K562 (cell line): ENCODE measurements around the gene SFRP2. TPM values are rescaled to one million over a fixed set of nuclear protein-coding genes. Genes with fewer than 3 reads are reported as not detected.

ENCODE experiments used
- ATAC-seq: fragments of 200-7000 bp; cut with Tn5 transposase; 3 replicates; pipeline ENCODE4 v1.9.1; 2020; ENCODE audit warnings: moderate library complexity
- BruUV-seq: library from RNA; stranded (reverse); fragments of 400-500 nt; replicated peaks from 2 replicates; lab custom pipeline; 2021; lab: Mats Ljungman, UMichigan
- CTCF ChIA-PET: fragments of 300-600 bp; formaldehyde crosslinking; extraction: SDS; loops from one replicate; lab custom pipeline; 2021; ENCODE audit warnings: low intra/inter-chr PET ratio; lab: Yijun Ruan, JAX
- POLR2A ChIA-PET: fragments of 300-600, 350-650 bp; sonication (Branson Sonifier 250); formaldehyde crosslinking; extraction: SDS; loops from one replicate; lab custom pipeline; 2021; ENCODE audit warnings: antibody characterized with exemption, inconsistent platforms; lab: Yijun Ruan, JAX
- DNase-seq, 4 experiments: peaks; one replicate each; pipeline versions ENCODE4 v3.0.0 to v3.0.0-alpha.2; 2011 to 2018; ENCODE audit warnings: low spot score in 3 of 4, mixed read lengths in 3 of 4; ENCODE audit errors: extremely low read depth in 1 of 4
- FAIRE-seq: peaks from 2 replicates; lab custom pipeline; 2011; peaks lifted over from hg19 to GRCh38; lab: Jason Lieb, UNC
- H2AFZ ChIP-seq: 2 replicates; pipeline ENCODE4 v1.6.0; 2011; ENCODE audit warnings: low read depth, low read length, control low read depth, inconsistent platforms
- H3K27ac ChIP-seq: fragments of 200-600 bp; 3 replicates; pipeline ENCODE4 v1.8.0; 2011; ENCODE audit warnings: low read depth, mild to moderate bottlenecking, control low read depth, inconsistent platforms, low read length, moderate library complexity, mixed read lengths; ENCODE audit errors: extremely low read depth
- H3K27me3 ChIP-seq, 2 experiments: fragments of 300-600 bp in 1 of 2; 2 replicates in 1 of 2; 3 replicates in 1 of 2; pipeline versions ENCODE4 v1.6.0 to v1.8.0; 2011; ENCODE audit warnings: inconsistent platforms in 2 of 2, low read length in 2 of 2, mild to moderate bottlenecking in 1 of 2, mixed read lengths in 1 of 2, moderate library complexity in 1 of 2; ENCODE audit not compliant: control insufficient read depth in 2 of 2, insufficient read depth in 2 of 2
- H3K36me3 ChIP-seq: fragments of 300-600 bp; 3 replicates; pipeline ENCODE4 v1.8.0; 2011; ENCODE audit warnings: mild to moderate bottlenecking, low read length, inconsistent platforms; ENCODE audit not compliant: control insufficient read depth, insufficient read depth
- H3K4me1 ChIP-seq, 2 experiments: fragments of 200-600 bp in 1 of 2; replicated peaks in 1 of 2; 2 replicates in 1 of 2; 3 replicates in 1 of 2; pipeline versions ENCODE4 v1.5.1 to v1.8.0; 2011; ENCODE audit warnings: inconsistent platforms in 2 of 2, low read length in 2 of 2, mild to moderate bottlenecking in 1 of 2, mixed read lengths in 1 of 2, moderate library complexity in 1 of 2; ENCODE audit not compliant: control insufficient read depth in 2 of 2, insufficient read depth in 2 of 2
- H3K4me2 ChIP-seq: 2 replicates; pipeline ENCODE4 v1.6.1; 2011; ENCODE audit warnings: low read length, control low read depth, inconsistent platforms, mixed read lengths; ENCODE audit not compliant: insufficient read depth
- H3K4me3 ChIP-seq: fragments of 200-600 bp; sonication (generic), shearing (Covaris generic); 2 replicates; pipeline ENCODE4 v1.5.1; 2016; ENCODE audit warnings: control low read depth, inconsistent platforms
- H3K79me2 ChIP-seq: fragments of 200-600 bp; 3 replicates; pipeline ENCODE4 v1.8.0; 2011; ENCODE audit warnings: low read length, inconsistent platforms; ENCODE audit not compliant: control insufficient read depth, insufficient read depth
- H3K9ac ChIP-seq, 2 experiments: 2 replicates each; pipeline versions ENCODE4 v1.6.0 to v1.6.1; 2011; ENCODE audit warnings: low read depth in 2 of 2, low read length in 2 of 2, control low read depth in 1 of 2, inconsistent platforms in 1 of 2, mild to moderate bottlenecking in 1 of 2, mixed read lengths in 1 of 2; ENCODE audit not compliant: insufficient read depth in 1 of 2
- H3K9me1 ChIP-seq: one replicate; pipeline ENCODE4 v1.6.0; 2011; ENCODE audit warnings: inconsistent platforms, mild to moderate bottlenecking, low read length, moderate library complexity; ENCODE audit not compliant: control insufficient read depth, insufficient read depth
- H3K9me3 ChIP-seq: replicated peaks from 2 replicates; pipeline ENCODE4 v1.5.1; 2011; ENCODE audit warnings: low read depth, low read length, inconsistent platforms; ENCODE audit not compliant: control insufficient read depth, insufficient read depth
- H4K20me1 ChIP-seq: replicated peaks from 2 replicates; pipeline ENCODE4 v1.6.1; 2011; ENCODE audit warnings: low read length, inconsistent platforms, mixed read lengths; ENCODE audit not compliant: control insufficient read depth, insufficient read depth
- ADNP ChIP-seq: fragments of 200-800 bp; sonication (Bioruptor generic); IDR thresholded peaks from 2 replicates; pipeline ENCODE4 v1.6.1; 2016; ENCODE audit warnings: missing genetic modification characterization, missing compliant biosample characterization
- ATF4 ChIP-seq: fragments of 450-650 bp; formaldehyde crosslinking; IDR thresholded peaks from 2 replicates; pipeline ENCODE4 v1.4.0; 2022; ENCODE audit warnings: mild to moderate bottlenecking, moderate library complexity
- ELF4 ChIP-seq: fragments of 450-650 bp; formaldehyde crosslinking; IDR thresholded peaks from 2 replicates; pipeline ENCODE4 v1.4.0; 2022; ENCODE audit warnings: missing genetic modification characterization
- FOXJ3 ChIP-seq: sonication (generic); formaldehyde crosslinking; IDR thresholded peaks from 2 replicates; pipeline ENCODE4 v1.4.0; 2020; ENCODE audit warnings: mild to moderate bottlenecking, missing genetic modification reagents
- IFI16 ChIP-seq: fragments of 250-450 bp; sonication (Bioruptor Pico); IDR thresholded peaks from 2 replicates; pipeline ENCODE4 v2.1.2; 2022; ENCODE audit warnings: mild to moderate bottlenecking, inconsistent platforms
- MBD2 ChIP-seq: sonication (generic); IDR thresholded peaks from 2 replicates; pipeline ENCODE4 v1.6.1; 2016; ENCODE audit warnings: low read depth, borderline replicate concordance
- NCOA2 ChIP-seq, 2 experiments: fragments of 450-650 bp; IDR thresholded peaks; 2 replicates each; pipeline ENCODE4 v1.6.1; 2018; ENCODE audit warnings: mild to moderate bottlenecking in 2 of 2, moderate library complexity in 1 of 2; ENCODE audit not compliant: partially characterized antibody in 2 of 2
- POLR3G ChIP-seq: IDR thresholded peaks from 2 replicates; pipeline ENCODE4 v1.6.1; 2011; ENCODE audit not compliant: insufficient read length, insufficient replicate concordance; ENCODE audit errors: extremely low read depth
- SIRT6 ChIP-seq: IDR thresholded peaks from one replicate; pipeline ENCODE4 v1.6.1; 2012; ENCODE audit warnings: low read depth, mild to moderate bottlenecking, control low read depth, inconsistent platforms, low read length, moderate library complexity
- SOX6 ChIP-seq: fragments of 450-650 bp; IDR thresholded peaks from 2 replicates; pipeline ENCODE4 v1.6.1; 2014; ENCODE audit warnings: mild to moderate bottlenecking
- YY1 ChIP-seq, 3 experiments: IDR thresholded peaks; 2 replicates each; pipeline ENCODE4 v1.6.1; 2011; ENCODE audit warnings: low read length in 2 of 3, mild to moderate bottlenecking in 2 of 3, moderate library complexity in 2 of 3, borderline replicate concordance in 1 of 3, control low read depth in 1 of 3, low read depth in 1 of 3; ENCODE audit not compliant: insufficient read depth in 3 of 3, insufficient replicate concordance in 2 of 3, control insufficient read depth in 1 of 3, insufficient read length in 1 of 3; ENCODE audit errors: extremely low read depth in 1 of 3
- ZC3H11A ChIP-seq: IDR thresholded peaks from 2 replicates; pipeline ENCODE4 v1.6.1; 2012; ENCODE audit warnings: low read depth, low read length, improper control_type of control experiment
- ZNF143 ChIP-seq: sonication (generic); formaldehyde crosslinking; IDR thresholded peaks from 2 replicates; pipeline ENCODE4 v1.9.0; 2022; ENCODE audit warnings: mild to moderate bottlenecking, missing genetic modification reagents
- ZNF511 ChIP-seq: sonication (generic); formaldehyde crosslinking; IDR thresholded peaks from 2 replicates; pipeline ENCODE4 v1.8.0; 2022; ENCODE audit warnings: mild to moderate bottlenecking, missing genetic modification reagents
- ZNF740 ChIP-seq, 3 experiments: fragments of 200-800 bp in 1 of 3; sonication (Bioruptor generic) in 1 of 3; sonication (generic) in 1 of 3; formaldehyde crosslinking in 1 of 3; IDR thresholded peaks; 2 replicates each; pipeline versions ENCODE4 v1.6.1 to v1.8.0; 2016 to 2022; ENCODE audit warnings: mild to moderate bottlenecking in 2 of 3, missing compliant biosample characterization in 2 of 3, missing genetic modification characterization in 2 of 3, missing genetic modification reagents in 1 of 3
- ZNF778 ChIP-seq: fragments of 450-650 bp; formaldehyde crosslinking; IDR thresholded peaks from 2 replicates; pipeline ENCODE4 v1.4.0; 2020; ENCODE audit warnings: mild to moderate bottlenecking, moderate library complexity
- WGBS: fragments of 100-300 bp; shearing (Covaris generic); methylation state at CpG from one replicate; pipeline ENCODE4 v1.1.6; 2016; ENCODE audit warnings: low coverage, mixed read lengths; ENCODE audit not compliant: insufficient coverage; ENCODE audit errors: missing lambda C conversion rate; 5-methylcytosine and 5-hydroxymethylcytosine counted together
- in situ Hi-C: fragments of 300-500 bp; cut with MboI; formaldehyde crosslinking; loops from 4 replicates; pipeline ENCODE4 v1.15.0; 2018; ENCODE audit warnings: inconsistent platforms, mixed read lengths
- intact Hi-C: fragments of 100-400 bp; cut with micrococcal nuclease; formaldehyde crosslinking; loops from 2 replicates; pipeline ENCODE4 v1.14.2; 2022
- polyA plus RNA-seq, 8 experiments: library from polyadenylated mRNA; depleted of rRNA in 4 of 8; stranded (reverse) in 5 of 8; unstranded in 3 of 8; fragments of >200 nt; fragmentation: Nextera tagmentation in 2 of 8; fragmentation: Illumina TruSeq in 1 of 8; extraction: Ambion mirVana in 2 of 8; extraction: Trizol in 1 of 8; gene quantifications; 2 replicates each; pipeline versions ENCODE4 v1.2.1 to v1.2.3, GENCODE V29; 2011 to 2014; ENCODE audit warnings: inconsistent platforms in 1 of 8, missing spikeins in 1 of 8
- total RNA-seq, 7 experiments: library from RNA; depleted of rRNA in 6 of 7; stranded (reverse); fragments of >200 nt in 6 of 7; fragmentation: Illumina TruSeq in 2 of 7; extraction: Trizol in 2 of 7; gene quantifications; 2 replicates each; pipeline versions ENCODE4 v1.2.1 to v1.2.3, GENCODE V29; 2011 to 2021; ENCODE audit warnings: low replicate concordance in 1 of 7

The SFRP2 gene
- total and polyA plus RNA-seq, 9 of the 15 experiments (the other 6 are each of a cell fraction or from before 2014, with no cell fraction given) = 0.29 TPM; not detected in 8

- no peaks in the 10 kb centered on the region for H3K36me3 ChIP-seq
- ChIA-PET CTCF (no interaction called here), POLR2A (no interaction called here)
- H4K20me1 ChIP-seq = no peaks in the 10 kb centered on the region
- no peaks in the 10 kb centered on the region for H3K9me1 ChIP-seq
- in situ Hi-C loops = no loop called here
- no peaks in the 10 kb centered on the region for H3K4me1 ChIP-seq
- no peaks in the 10 kb centered on the region for H3K9me3 ChIP-seq
- TF ChIP-seq ZNF778 (CRISPR knock-in tag) = no peak
- TF ChIP-seq IFI16 (CRISPR knock-in tag) = no peak
- TF ChIP-seq ZNF143 (CRISPR knock-in tag) = no peak
- TF ChIP-seq SIRT6 = no peak
- TF ChIP-seq MBD2 = no peak
- TF ChIP-seq ZNF511 (CRISPR knock-in tag) = no peak
- no peak for TF ChIP-seq ELF4 (CRISPR knock-in tag)
- TF ChIP-seq NCOA2 (IDR thresholded peaks at IDR 0.05; ENCODE audit: partially characterized antibody in 2 of 2) = no peak
- TF ChIP-seq ADNP (tag) = no peak
- TF ChIP-seq YY1 (IDR thresholded peaks at IDR 0.05; ENCODE audit: borderline replicate concordance in 1 of 3, control insufficient read depth in 1 of 3, extremely low read depth in 1 of 3, insufficient read depth in 3 of 3, insufficient read length in 1 of 3, insufficient replicate concordance in 2 of 3, low read depth in 1 of 3, low read length in 2 of 3) = no peak
- TF ChIP-seq ZC3H11A = no peak
- no peak for TF ChIP-seq ZNF740 (CRISPR knock-in tag; IDR thresholded peaks at IDR 0.05)
- TF ChIP-seq ZNF740 (tag; IDR thresholded peaks at IDR 0.05) = no peak
- no peak for TF ChIP-seq SOX6
- no peak for TF ChIP-seq FOXJ3 (CRISPR knock-in tag)
- no peak for TF ChIP-seq ATF4 (CRISPR knock-in tag)
- TF ChIP-seq POLR3G = no peak
- no peak overlapping the region for H3K27ac ChIP-seq
- intact Hi-C loops = no loop called here
- no TSS peak for BruUV-seq
- no peak for ATAC-seq
- no peak overlapping the region for H3K9ac ChIP-seq
- no peak overlapping the region for H2AFZ ChIP-seq
- no peak overlapping the region for H3K4me2 ChIP-seq
- no peak overlapping the region for H3K4me3 ChIP-seq
- no peak for FAIRE-seq
- no peak for DNase-seq
- WGBS = 0% methylated on average over 2 of the region's 2 CpGs
- no peaks in the 10 kb centered on the region for H3K79me2 ChIP-seq
- H3K27me3 ChIP-seq = no peaks in the 10 kb centered on the region
Measured at GRCh38 chr4:153816542-153816941, 27.7 kb upstream of the SFRP2 start.
